GM19395 (cell line): ENCODE results near the gene INHBC.
"Not testable (repeated sequence)": the region's sequence is repeated elsewhere in the genome, so short reads cannot be mapped to it uniquely, and the experiment has no call there.

Experiments
- ATAC-seq: cut with Tn5 transposase; IDR thresholded peaks from one replicate; pipeline ENCODE4 v1.9.1; 2021; ENCODE audit warnings: mild to moderate bottlenecking, moderate library complexity; ENCODE audit not compliant: unreplicated experiment

INHBC gene

DNA sequence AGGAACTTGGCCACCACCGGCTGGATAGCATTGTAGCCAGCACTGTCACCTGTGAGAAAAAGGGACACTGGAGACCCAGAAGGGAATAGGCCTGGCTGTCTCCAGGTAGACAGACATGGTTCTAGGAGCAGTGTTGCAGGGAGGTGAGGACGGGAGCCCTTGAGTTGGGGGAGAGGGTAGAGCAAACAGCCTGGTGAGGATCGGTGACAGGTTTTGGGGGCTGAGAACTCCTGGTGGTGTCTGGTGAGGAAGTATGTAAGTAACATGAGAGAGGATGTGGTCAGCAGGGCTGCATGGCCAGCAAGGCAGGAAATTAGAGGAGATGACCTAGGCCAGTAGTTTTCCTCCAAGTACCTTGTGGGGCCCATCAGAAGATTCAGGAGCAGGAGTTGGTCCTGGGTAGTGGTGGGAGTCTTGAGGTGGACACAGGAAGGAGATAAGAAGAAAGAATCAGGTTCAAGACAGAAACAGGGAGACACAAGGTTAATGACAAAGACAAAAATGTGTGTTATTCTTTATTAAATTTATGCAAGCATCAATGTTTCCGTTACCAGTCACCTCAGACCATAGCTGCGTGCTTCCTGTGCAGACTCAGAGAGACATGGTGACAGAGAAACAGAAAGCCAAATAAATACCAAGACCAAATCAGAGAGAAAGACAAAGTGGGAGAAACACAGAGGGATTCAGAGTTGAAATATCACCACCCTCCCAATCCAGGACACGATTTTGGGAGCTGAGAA lies 45.0 kb downstream of the INHBC start, which contains the start of gene ARHGAP9:
TSS of gene ARHGAP9 (minus strand) at position 491 of the 740 bp plus-strand sequence. CDS start at position 31, 460 bp downstream.
- peak; percentile 41 for ATAC-seq

DNA sequence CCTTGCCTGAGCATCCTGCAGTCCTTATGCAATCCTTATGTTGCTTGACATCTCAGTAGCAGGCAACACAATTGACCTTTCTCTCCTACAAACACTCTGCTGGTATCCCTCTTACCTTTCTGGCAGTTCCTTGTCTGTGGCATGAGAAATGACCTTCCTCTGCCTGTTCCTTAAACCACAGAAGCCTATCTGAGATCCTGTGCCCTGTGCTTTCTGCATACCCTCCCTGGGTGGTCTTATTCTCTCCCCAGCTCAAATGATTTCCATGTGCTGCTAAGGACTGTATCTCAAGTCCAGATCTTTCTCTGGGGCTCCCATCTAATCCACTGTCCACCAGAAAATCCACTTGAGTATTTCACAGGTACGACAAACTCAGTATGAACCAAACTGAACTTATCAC lies 47.1 kb downstream of the INHBC start:
- ATAC-seq: no peak

DNA sequence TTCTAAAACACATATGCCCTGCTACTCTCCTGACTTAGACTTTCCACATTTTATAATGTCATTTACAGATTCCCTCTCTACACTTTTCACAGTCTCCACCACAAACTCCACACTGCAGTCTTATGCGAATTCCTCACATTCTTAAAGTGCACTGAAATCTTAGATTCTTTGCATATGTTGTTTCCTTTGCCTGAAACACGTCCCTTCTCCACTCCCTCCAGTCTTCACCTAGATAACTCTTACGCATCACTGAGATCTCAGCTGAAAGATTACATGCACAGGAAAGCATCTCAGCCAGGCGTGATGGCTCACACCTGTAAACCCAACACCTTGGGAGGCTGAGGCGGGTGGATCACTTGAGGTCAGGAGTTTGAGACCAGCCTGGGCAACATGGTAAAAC lies 48.9 kb downstream of the INHBC start:
- ATAC-seq: no peak

DNA sequence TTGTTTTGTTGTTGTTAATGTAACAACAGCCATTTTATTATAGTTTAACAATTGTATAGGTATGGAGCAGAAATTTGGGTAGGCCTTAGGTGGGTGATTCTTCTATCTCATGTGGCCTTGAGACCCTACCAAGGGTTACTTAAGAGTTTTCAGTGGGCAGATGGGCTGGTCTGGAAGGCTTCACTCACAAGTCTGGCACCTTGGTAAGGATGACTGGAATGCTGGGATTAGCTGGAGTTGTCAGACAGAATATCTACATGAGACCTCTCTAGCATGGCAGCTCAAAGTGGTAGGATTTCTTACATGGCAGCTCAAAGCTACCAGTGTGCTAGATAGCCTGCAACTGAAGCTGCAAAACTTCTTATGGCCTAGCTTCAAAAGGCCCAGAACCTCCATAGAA lies 51.1 kb downstream of the INHBC start:
- no peak for ATAC-seq

DNA sequence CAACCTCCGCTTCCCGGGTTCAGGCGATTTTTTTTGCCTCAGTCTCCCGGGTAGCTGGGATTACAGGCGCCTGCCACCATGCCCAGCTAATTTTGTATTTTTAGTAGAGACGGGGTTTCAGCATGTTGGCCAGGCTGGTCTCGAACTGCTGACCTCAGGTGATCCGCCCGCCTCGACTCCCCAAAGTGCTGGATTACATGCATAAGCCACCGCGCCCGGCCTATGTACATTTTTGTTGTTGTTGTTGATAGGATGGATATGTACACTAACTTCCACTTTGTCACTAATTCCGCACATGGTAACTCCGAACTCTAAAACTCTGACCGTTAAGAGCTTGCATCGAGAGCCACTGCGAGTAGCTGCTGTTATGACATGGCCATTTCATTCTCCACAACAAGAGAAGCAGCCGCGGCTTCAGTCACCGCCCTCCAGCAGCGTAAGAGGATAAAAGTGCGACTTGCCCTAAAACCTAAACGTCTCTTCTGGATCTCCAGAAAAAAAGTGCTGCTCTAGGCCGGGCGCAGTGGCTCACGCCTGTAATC lies 52.5 kb downstream of the INHBC start:
- no peak for ATAC-seq

DNA sequence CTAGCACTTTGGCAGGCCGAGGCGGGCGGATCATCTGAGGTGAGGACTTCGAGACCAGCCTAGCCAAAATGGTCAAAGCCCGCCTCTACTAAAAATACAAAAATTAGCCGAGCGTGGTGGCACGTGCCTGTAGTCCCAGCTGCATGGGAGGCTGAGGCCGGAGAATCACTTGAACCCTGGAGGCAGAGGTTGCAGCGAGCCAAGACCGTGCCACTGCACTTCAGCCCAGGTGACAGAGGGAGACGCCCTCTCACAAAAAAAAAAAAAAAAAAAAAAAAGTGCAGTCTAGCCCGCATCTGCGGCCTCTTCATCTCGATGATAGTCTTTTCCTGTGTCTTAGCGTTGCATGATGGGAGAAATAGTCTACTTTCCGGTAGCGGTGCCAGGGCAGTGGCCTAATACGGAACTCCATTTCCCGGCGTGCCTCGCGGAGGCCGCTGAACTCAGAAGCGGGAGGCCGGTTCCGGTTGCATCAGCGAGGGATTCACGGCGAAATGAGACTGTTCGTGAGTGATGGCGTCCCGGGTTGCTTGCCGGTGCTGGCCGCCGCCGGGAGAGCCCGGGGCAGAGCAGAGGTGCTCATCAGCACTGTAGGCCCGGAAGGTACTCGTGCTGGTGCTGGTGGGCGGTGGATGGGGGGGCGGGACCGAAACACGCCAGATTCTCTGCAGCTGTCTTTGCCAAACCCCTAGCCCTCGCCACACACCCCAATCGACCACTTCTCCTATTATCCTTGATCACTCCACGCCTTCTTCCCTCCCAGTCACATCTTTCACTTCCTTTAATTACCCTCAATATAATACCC lies 53.2 kb downstream of the INHBC start, which contains the start of gene MARS1:
TSS of gene MARS1 (plus strand) at position 472 of the 805 bp plus-strand sequence. CDS start at position 495, 23 bp downstream.
- peak; percentile 98 for ATAC-seq

DNA sequence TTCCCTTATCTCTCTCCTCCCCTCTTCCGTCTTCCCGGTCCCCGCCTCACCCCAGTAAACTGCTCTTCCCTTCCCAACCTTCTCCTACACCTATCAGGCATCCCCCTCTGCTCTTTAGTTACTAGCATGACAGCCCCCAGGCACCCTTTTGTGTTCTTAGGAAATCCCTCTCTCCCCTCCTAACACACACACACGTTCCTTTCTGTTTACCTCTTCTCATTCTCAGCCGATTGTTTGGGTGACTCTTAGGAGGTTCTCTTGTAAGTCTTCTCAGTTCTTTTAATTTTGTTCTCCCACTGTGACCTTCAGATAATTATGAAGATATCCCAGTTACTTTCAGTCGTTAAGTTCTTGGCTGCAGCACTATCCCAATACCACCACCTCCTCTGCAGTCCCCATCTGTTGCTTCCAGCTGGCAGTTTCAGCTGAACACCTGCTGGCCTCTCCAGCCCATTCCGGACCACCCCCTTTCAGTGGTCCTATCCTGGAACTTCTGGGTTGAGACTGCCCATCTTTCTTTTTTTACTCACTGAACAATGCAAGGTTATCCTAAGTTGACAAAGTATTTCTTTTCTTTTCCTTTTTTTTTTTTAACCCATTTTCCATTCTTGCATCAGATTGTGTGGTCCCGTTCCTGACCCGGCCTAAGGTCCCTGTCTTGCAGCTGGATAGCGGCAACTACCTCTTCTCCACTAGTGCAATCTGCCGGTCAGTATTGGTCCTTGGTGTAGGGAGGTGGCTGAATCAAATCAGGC lies 54.0 kb downstream of the INHBC start:
- peak; percentile 3 for ATAC-seq

DNA sequence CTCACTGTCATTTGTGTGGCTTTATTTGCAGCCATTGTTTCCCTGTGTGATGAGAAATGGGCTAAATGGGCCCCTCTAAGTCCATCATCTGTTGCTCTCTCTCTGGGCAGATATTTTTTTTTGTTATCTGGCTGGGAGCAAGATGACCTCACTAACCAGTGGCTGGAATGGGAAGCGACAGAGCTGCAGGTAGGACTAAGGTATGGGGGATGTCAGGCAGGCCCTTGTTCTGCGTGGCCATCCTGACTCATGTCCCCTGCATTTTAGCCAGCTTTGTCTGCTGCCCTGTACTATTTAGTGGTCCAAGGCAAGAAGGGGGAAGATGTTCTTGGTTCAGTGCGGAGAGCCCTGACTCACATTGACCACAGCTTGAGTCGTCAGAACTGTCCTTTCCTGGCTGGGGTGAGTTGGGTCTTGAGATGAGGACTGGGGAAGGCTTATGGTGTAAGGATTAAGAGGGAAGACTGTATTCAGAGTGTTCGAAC lies 54.6 kb downstream of the INHBC start:
- no peak for ATAC-seq

DNA sequence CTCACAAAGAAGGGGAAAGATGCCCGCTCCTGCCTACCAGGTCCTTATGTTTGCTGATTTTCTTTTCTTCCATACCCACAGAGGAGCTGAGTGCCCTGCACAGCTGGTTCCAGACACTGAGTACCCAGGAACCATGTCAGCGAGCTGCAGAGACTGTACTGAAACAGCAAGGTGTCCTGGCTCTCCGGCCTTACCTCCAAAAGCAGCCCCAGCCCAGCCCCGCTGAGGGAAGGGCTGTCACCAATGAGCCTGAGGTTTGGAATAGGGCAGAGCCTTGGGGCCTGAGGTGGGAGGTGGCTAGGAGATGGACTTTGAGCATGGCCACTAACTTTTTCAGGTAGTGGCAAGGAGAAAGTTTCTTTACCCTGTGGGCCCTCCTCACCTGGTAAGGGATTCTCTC lies 55.5 kb downstream of the INHBC start:
- ATAC-seq: no peak

DNA sequence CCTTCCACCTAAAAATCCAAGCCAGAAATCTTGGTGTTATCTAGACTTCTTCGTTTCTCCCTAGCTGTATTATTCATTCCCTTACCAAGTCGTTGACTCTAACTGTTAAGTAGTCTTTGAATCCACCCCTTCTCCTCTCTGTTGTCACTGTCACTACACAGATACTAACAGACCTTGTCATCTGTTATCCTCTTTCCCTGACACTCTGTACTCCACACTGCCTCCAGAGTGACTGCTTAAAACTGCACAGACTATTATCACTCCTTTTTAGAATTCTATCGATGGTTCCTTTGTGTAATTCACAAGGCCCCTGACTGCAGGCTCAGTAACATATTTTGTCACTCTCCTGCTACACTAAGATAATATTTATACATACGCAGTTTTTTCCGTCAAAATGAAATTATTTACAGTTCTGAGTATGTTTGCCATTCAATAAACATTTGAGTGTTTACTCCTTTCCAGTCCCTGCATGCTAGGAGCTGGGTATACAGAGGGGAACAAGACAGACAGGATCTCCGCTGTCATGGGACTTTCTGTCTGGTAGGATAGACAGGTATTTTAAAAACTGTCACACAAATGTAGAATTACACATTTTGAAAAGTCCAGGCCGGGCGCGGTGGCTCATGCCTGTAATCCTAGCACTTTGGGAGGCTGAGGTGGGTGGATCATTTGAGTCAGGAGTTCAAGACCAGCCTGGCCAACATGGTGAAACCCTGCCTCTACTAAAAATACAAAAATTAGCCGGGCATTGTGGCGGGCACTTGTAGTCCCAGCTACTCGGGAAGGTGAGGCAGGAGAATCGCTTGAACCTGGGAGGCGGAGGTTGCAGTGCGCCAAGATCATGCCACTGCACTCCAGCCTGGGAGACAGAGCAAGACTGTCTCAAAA lies 57.1 kb downstream of the INHBC start:
- ATAC-seq: no peak

DNA sequence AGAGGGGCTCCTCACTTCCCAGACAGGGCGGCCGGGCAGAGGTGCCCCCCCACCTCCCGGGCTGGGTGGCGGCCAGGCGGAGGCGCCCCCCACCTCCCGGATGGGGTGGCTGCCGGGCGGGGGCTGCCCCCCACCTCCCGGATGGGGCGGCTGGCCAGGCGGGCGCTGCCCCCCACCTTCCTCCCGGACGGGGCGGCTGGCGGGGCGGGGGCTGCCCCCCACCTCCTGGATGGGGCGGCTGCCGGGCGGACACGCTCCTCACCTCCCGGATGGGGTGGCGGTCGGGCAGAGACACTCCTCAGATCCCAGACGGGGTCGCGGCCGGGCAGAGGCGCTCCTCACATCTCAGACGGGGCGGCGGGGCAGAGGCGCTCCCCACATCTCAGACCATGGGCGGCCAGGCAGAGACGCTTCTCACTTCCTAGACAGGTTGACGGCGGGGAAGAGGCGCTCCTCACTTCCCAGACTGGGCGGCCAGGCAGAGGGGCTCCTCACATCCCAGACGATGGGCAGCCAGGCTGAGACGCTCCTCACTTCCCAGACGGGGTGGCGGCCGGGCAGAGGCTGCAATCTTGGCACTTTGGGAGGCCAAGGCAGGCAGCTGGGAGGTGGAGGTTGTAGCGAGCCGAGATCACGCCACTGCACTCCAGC lies 60.6 kb downstream of the INHBC start:
- not testable (repeated sequence) for ATAC-seq

DNA sequence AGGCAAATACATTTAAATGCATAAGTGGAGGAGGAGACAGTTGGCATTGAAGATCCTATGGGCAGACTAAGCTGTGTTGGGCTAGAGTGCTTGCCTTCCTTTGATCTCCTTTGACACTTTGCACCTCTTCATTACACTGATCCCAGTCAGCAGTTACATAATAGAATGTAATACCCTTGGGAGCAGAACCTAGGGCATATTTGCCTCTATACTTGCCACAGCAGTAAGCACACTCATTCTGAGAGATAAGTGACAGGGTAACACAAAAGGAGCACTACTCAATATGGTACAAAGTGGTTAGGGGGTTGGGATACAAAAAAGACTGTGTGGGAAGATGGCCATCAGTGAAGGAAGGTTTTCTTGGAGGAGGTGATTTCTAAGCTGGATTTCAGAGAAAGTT lies 62.2 kb downstream of the INHBC start:
- ATAC-seq: no peak

DNA sequence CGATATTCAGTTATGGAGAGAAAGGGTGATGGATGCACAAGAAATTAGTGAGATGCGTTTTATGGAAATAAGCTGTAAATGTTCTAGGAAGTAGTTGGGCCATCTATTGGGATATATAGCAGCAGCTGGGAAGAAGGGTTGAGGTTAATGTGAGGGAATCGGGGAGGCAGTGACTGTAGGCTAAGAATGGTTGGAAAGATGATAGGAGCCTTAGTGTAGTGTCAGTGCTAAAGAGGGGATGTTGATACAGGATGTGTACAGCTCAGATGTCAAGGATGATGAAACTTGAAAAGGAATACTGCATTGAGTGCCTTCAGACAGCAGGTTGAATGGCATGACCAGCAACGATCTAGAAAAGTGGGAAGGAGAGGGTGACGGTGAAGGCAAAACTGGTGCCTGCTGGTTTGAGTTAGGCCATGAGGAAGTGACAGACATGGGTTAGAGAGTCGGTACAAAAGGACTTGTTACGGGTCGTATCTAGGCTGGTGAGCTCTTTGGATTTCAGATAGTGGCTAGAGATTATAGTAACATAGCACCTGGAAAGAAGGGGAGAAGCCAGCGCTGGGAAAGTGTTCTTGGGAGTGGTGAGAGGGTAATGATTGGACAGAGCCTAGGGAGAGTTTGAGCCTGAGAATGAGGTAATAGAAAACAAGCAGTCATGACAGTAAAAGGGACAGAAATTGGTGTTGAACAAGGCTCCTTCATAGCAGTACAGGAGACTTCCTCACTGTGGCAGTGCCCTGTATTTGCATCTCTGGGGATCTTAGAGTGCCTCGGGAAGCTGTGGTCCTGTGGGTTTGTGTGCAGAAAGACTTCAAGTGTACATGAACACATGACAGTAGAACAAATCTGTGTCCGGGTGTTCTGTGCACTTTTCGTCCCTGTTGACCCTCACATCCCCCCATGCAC lies 62.9 kb downstream of the INHBC start:
- no peak for ATAC-seq

DNA sequence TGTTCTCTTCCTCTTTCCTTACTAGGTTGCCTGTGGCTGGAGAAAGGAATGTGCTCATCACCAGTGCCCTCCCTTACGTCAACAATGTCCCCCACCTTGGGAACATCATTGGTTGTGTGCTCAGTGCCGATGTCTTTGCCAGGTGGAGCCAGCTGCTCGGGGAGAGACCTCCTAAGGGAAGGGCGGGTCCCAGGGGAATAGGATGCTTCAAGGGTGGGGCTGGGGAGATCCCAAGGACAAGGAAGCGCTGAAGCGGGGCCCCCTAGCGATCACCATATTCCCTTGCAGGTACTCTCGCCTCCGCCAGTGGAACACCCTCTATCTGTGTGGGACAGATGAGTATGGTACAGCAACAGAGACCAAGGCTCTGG lies 63.5 kb downstream of the INHBC start:
- ATAC-seq: no peak

DNA sequence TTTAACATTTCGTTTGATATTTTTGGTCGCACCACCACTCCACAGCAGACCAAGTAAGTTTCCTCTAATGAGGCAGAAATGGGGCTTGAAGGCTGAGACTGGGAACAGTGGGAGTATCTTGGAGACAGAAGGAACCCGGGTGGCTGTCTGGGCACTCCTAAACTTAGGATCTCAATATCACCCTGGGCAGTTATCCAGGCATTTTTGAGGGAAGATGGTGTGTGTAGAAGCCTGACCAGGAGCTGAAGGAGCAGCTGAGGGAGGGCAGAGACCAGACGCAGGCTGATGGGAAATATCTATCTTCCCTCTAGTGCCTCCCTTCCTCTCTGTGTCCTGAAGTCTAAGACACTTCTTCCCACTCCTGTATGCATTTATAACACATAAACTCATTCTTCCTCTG lies 64.0 kb downstream of the INHBC start:
- ATAC-seq: no peak

DNA sequence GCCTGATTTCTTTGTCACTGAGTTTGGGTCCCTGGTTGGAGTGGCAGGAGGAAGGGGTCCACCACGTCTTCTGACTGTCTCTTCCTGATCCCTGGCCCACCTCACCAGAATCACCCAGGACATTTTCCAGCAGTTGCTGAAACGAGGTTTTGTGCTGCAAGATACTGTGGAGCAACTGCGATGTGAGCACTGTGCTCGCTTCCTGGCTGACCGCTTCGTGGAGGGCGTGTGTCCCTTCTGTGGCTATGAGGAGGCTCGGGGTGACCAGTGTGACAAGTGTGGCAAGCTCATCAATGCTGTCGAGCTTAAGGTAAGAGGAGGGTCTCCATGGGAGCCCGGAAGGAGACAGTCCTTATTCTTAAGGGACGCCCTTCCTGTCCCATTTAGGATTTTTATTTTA lies 65.6 kb downstream of the INHBC start:
- ATAC-seq: no peak
